GM12878 (cell line): Measurements from ENCODE around the gene CRELD2. TPM values are rescaled to one million over a fixed set of nuclear protein-coding genes. Genes with fewer than 3 reads are reported as not detected.
A peak's percentile ranks its signal among the peaks of the same experiment; 100 is the strongest.

ENCODE experiments used
- BHLHE40 ChIP-seq, 2 experiments: fragments of 450-650 bp in 1 of 2; IDR thresholded peaks; 2 replicates each; pipeline ENCODE4 v1.6.1; 2011 to 2017; ENCODE audit warnings: low read depth in 2 of 2, borderline replicate concordance in 1 of 2, improper control_type of control experiment in 1 of 2, low read length in 1 of 2, mild to moderate bottlenecking in 1 of 2
- BMI1 ChIP-seq: fragments of 450-650 bp; IDR thresholded peaks from 2 replicates; pipeline ENCODE4 v1.6.1; 2016; ENCODE audit warnings: mild to moderate bottlenecking, moderate library complexity, borderline replicate concordance
- BRCA1 ChIP-seq: IDR thresholded peaks from 2 replicates; pipeline ENCODE4 v1.6.1; 2011; ENCODE audit warnings: low read depth, low read length, improper control_type of control experiment
- CHD2 ChIP-seq: IDR thresholded peaks from 2 replicates; pipeline ENCODE4 v1.6.1; 2011; ENCODE audit warnings: low read depth, low read length, improper control_type of control experiment, borderline replicate concordance
- CREB1 ChIP-seq: IDR thresholded peaks from 2 replicates; pipeline ENCODE4 v1.6.1; 2012; ENCODE audit warnings: low read depth, mild to moderate bottlenecking, inconsistent platforms
- CREM ChIP-seq: IDR thresholded peaks from 2 replicates; pipeline ENCODE4 v1.6.1; 2014; ENCODE audit warnings: antibody characterized with exemption, low read depth
- GATAD2B ChIP-seq: fragments of 450-650 bp; conservative IDR thresholded peaks from 2 replicates; pipeline ENCODE4 v1.6.1; 2017; ENCODE audit warnings: low read depth, mild to moderate bottlenecking, moderate library complexity
- MEF2B ChIP-seq: fragments of 450-650 bp; IDR thresholded peaks from 2 replicates; pipeline ENCODE4 v1.6.1; 2018; ENCODE audit warnings: mild to moderate bottlenecking, moderate library complexity; ENCODE audit not compliant: partially characterized antibody, poor library complexity, severe bottlenecking
- MTA2 ChIP-seq: fragments of 450-650 bp; IDR thresholded peaks from 2 replicates; pipeline ENCODE4 v1.6.1; 2016; ENCODE audit warnings: low read depth, mild to moderate bottlenecking, moderate library complexity
- MXI1 ChIP-seq: fragments of 150-350 bp; IDR thresholded peaks from 2 replicates; pipeline ENCODE4 v1.6.1; 2011; ENCODE audit warnings: low read depth, mild to moderate bottlenecking, inconsistent platforms, low read length, improper control_type of control experiment
- PAX5 ChIP-seq: IDR thresholded peaks from 2 replicates; pipeline ENCODE4 v1.6.1; 2011; ENCODE audit warnings: low read depth, low read length, borderline replicate concordance
- PAX8 ChIP-seq: fragments of 450-650 bp; IDR thresholded peaks from 2 replicates; pipeline ENCODE4 v1.6.1; 2017; ENCODE audit warnings: mild to moderate bottlenecking, moderate library complexity
- POLR2A ChIP-seq: IDR thresholded peaks from 2 replicates; pipeline ENCODE4 v1.6.1; 2011; ENCODE audit warnings: low read depth, mild to moderate bottlenecking, low read length
- POLR2AphosphoS2 ChIP-seq: IDR thresholded peaks from 2 replicates; pipeline ENCODE4 v1.6.1; 2011; ENCODE audit warnings: low read depth, mild to moderate bottlenecking, low read length, improper control_type of control experiment, moderate library complexity
- POLR2AphosphoS5 ChIP-seq: IDR thresholded peaks from 2 replicates; pipeline ENCODE4 v1.6.1; 2011; ENCODE audit warnings: mild to moderate bottlenecking, low read length, inconsistent platforms
- RELA ChIP-seq: fragments of 450-650 bp; IDR thresholded peaks from 2 replicates; pipeline ENCODE4 v1.8.0; 2014; ENCODE audit warnings: borderline replicate concordance; ENCODE audit not compliant: partially characterized antibody
- SMAD1 ChIP-seq: fragments of 450-650 bp; IDR thresholded peaks from 2 replicates; pipeline ENCODE4 v1.6.1; 2018; ENCODE audit warnings: mild to moderate bottlenecking, low read depth; ENCODE audit not compliant: partially characterized antibody
- TAF1 ChIP-seq: IDR thresholded peaks from 2 replicates; pipeline ENCODE4 v1.6.1; 2011; ENCODE audit warnings: mild to moderate bottlenecking, low read depth, low read length, borderline replicate concordance
- TCF12 ChIP-seq: IDR thresholded peaks from 2 replicates; pipeline ENCODE4 v1.6.1; 2011; ENCODE audit warnings: low read depth, mild to moderate bottlenecking, low read length
- TCF7 ChIP-seq: IDR thresholded peaks from 2 replicates; pipeline ENCODE4 v1.6.1; 2014; ENCODE audit warnings: antibody characterized with exemption, borderline replicate concordance
- YBX1 ChIP-seq: fragments of 450-650 bp; IDR thresholded peaks from 2 replicates; pipeline ENCODE4 v1.6.1; 2016; ENCODE audit warnings: antibody characterized with exemption
- ZNF274 ChIP-seq: IDR thresholded peaks from one replicate; pipeline ENCODE4 v1.8.0; 2011; ENCODE audit not compliant: insufficient read length, insufficient read depth
- polyA plus RNA-seq, 11 experiments: library from polyadenylated mRNA; depleted of rRNA in 4 of 11; unstranded in 6 of 11; stranded (reverse) in 5 of 11; fragments of >200 nt; fragmentation: Nextera tagmentation in 4 of 11; fragmentation: Illumina TruSeq in 1 of 11; extraction: Ambion mirVana in 4 of 11; extraction: Trizol in 1 of 11; gene quantifications; 1 replicate in 1 of 11; 2 replicates in 10 of 11; pipeline versions ENCODE4 v1.2.1 to v1.2.3, GENCODE V29; 2011 to 2016; ENCODE audit warnings: inconsistent platforms in 2 of 11, missing spikeins in 2 of 11, low read depth in 1 of 11
- total RNA-seq, 4 experiments: library from RNA; depleted of rRNA in 3 of 4; stranded (reverse); fragments of >200 nt in 3 of 4; fragmentation: Illumina TruSeq in 1 of 4; extraction: Trizol in 1 of 4; gene quantifications; 2 replicates each; pipeline versions ENCODE4 v1.2.1 to v1.2.3, GENCODE V29; 2013 to 2021
- TF ChIP-seq, protein P1 (sequence below): fragments of 450-650 bp; IDR thresholded peaks from 2 replicates; pipeline ENCODE4 v1.6.1; 2017; ENCODE audit warnings: low read depth, mild to moderate bottlenecking, moderate library complexity
- TF ChIP-seq, protein P2 (sequence below): IDR thresholded peaks from 2 replicates; pipeline ENCODE4 v1.6.1; 2011; ENCODE audit warnings: borderline replicate concordance, low read depth, mild to moderate bottlenecking, moderate library complexity, mixed read lengths, low read length; ENCODE audit not compliant: insufficient read depth; ENCODE audit errors: extremely low read length
- TF ChIP-seq, protein P3 (sequence below): fragments of 450-650 bp; conservative IDR thresholded peaks from 2 replicates; pipeline ENCODE4 v1.6.1; 2017; ENCODE audit warnings: mild to moderate bottlenecking, moderate library complexity
- TF ChIP-seq, protein P4 (sequence below): fragments of 450-650 bp; IDR thresholded peaks from 2 replicates; pipeline ENCODE4 v1.6.1; 2016; ENCODE audit warnings: mild to moderate bottlenecking

The CRELD2 gene
- total and polyA plus RNA-seq, 10 of the 15 experiments (the other 5 are each of a cell fraction or from before 2014, with no cell fraction given), result 9.4 to 111 (median 25.9) TPM

DNA sequence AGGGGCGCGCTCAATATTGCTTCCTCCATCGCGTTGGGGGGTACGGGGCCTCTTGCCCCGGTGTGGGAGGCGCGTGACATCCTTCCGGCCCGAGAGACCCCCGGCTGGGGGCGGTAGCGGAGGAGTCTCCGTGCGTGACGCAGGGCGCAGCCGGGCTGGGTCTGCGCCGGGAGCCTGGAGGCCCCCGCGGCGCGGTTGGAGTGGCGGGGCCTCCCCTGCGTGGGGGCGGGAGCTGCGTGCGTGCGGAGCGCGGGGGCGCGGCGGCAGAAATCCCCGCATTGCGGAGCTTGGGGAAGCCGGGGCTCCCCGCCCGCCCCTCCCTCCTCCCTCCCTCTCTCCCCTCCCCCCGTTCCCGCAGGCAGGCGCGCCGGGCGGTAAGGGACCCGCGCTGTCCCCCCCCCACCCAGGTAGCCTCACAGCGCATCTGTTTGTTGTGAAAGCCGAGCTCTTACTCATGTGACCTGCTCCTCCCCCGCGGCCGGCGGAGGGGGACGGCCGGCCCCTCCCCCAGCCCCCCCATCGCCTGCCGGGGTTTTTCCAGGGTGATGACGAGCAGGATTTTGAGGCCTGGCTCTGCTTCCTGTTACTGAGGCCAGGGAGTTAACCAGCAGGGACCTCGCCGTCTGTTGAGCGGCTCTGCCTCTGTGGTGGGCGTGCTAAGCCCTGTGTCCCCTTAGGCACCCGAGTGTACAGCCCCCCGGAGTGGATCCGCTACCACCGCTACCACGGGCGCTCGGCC lies 43.7 kb downstream of the CRELD2 start (continued):
- TF ChIP-seq MEF2B (peak; percentile 4), MTA2 (no peak), PAX8 (no peak), POLR2AphosphoS5 (peak; percentile 79), MXI1 (peak; percentile 46; the same call in 1 of the 2 replicates), CREM (peak; percentile 68), YBX1 (no peak), RELA (peak; percentile 75), CHD2 (peak; percentile 26; the same call in 1 of the 2 replicates), BMI1 (no peak), PAX5 (peak; percentile 71; the same call in 1 of the 2 replicates), GATAD2B (peak; percentile 32), TCF7 (no peak), BHLHE40 (IDR thresholded peaks at IDR 0.05; ENCODE audit: borderline replicate concordance in 1 of 2, low read depth in 2 of 2, low read length in 1 of 2) (peak; percentile 66 to 88), TAF1 (0 out of 2 replicates have a peak, but pooled peaks have one; percentile 28), TCF12 (peak; percentile 70), BRCA1 (no peak), POLR2A (peak; percentile 69), SMAD1 (peak; percentile 70), CREB1 (peak; percentile 67; the same call in 1 of the 2 replicates), ZNF274 (no peak), POLR2AphosphoS2 (peak; percentile 76)
- TF ChIP-seq, protein P1, sequence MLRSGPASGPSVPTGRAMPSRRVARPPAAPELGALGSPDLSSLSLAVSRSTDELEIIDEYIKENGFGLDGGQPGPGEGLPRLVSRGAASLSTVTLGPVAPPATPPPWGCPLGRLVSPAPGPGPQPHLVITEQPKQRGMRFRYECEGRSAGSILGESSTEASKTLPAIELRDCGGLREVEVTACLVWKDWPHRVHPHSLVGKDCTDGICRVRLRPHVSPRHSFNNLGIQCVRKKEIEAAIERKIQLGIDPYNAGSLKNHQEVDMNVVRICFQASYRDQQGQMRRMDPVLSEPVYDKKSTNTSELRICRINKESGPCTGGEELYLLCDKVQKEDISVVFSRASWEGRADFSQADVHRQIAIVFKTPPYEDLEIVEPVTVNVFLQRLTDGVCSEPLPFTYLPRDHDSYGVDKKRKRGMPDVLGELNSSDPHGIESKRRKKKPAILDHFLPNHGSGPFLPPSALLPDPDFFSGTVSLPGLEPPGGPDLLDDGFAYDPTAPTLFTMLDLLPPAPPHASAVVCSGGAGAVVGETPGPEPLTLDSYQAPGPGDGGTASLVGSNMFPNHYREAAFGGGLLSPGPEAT, result peak; percentile 95
- TF ChIP-seq, protein P2, sequence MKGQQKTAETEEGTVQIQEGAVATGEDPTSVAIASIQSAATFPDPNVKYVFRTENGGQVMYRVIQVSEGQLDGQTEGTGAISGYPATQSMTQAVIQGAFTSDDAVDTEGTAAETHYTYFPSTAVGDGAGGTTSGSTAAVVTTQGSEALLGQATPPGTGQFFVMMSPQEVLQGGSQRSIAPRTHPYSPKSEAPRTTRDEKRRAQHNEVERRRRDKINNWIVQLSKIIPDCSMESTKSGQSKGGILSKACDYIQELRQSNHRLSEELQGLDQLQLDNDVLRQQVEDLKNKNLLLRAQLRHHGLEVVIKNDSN, result peak; percentile 46
- TF ChIP-seq, protein P3, sequence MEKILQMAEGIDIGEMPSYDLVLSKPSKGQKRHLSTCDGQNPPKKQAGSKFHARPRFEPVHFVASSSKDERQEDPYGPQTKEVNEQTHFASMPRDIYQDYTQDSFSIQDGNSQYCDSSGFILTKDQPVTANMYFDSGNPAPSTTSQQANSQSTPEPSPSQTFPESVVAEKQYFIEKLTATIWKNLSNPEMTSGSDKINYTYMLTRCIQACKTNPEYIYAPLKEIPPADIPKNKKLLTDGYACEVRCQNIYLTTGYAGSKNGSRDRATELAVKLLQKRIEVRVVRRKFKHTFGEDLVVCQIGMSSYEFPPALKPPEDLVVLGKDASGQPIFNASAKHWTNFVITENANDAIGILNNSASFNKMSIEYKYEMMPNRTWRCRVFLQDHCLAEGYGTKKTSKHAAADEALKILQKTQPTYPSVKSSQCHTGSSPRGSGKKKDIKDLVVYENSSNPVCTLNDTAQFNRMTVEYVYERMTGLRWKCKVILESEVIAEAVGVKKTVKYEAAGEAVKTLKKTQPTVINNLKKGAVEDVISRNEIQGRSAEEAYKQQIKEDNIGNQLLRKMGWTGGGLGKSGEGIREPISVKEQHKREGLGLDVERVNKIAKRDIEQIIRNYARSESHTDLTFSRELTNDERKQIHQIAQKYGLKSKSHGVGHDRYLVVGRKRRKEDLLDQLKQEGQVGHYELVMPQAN, result peak; percentile 58
- TF ChIP-seq, protein P4, sequence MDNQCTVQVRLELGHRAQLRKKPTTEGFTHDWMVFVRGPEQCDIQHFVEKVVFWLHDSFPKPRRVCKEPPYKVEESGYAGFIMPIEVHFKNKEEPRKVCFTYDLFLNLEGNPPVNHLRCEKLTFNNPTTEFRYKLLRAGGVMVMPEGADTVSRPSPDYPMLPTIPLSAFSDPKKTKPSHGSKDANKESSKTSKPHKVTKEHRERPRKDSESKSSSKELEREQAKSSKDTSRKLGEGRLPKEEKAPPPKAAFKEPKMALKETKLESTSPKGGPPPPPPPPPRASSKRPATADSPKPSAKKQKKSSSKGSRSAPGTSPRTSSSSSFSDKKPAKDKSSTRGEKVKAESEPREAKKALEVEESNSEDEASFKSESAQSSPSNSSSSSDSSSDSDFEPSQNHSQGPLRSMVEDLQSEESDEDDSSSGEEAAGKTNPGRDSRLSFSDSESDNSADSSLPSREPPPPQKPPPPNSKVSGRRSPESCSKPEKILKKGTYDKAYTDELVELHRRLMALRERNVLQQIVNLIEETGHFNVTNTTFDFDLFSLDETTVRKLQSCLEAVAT, result peak; percentile 6
